ENCODE measurements around the gene ZNF469.
"Not testable (repeated sequence)": the region's sequence is repeated elsewhere in the genome, so short reads cannot be mapped to it uniquely, and the experiment has no call there.

ZNF469 gene

GRCh38 chr16:88393034-88393433, 10.3 kb downstream of the ZNF469 start:
- DNase-seq, result peak in 1 of 2 donors; percentile 21

GRCh38 chr16:88393571-88393970, 10.8 kb downstream of the ZNF469 start:
- DNase-seq, result no peak

GRCh38 chr16:88394426-88394825, 11.7 kb downstream of the ZNF469 start:
- no peak for DNase-seq

GRCh38 chr16:88395669-88396584, 13.2 kb downstream of the ZNF469 start:
- DNase-seq, result no peak

GRCh38 chr16:88398170-88398873, 15.6 kb downstream of the ZNF469 start:
- DNase-seq, result no peak

GRCh38 chr16:88398874-88399178, 16.1 kb downstream of the ZNF469 start:
- no peak for DNase-seq

- DNase-seq, result no peak
Observed at GRCh38 chr16:88400186-88400585, 17.4 kb downstream of the ZNF469 start.

- DNase-seq, result no peak
Observed at GRCh38 chr16:88401604-88402246, 19.0 kb downstream of the ZNF469 start.

GRCh38 chr16:88402551-88403240, 19.9 kb downstream of the ZNF469 start:
- no peak for DNase-seq

GRCh38 chr16:88403794-88404581, 21.2 kb downstream of the ZNF469 start:
- no peak for DNase-seq

GRCh38 chr16:88404769-88405168, 22.0 kb downstream of the ZNF469 start:
- no peak for DNase-seq

- no peak for DNase-seq
Observed at GRCh38 chr16:88405216-88406060, 22.7 kb downstream of the ZNF469 start.

- no peak for DNase-seq
Observed at GRCh38 chr16:88406096-88407041, 23.6 kb downstream of the ZNF469 start.

GRCh38 chr16:88407042-88407420, 24.3 kb downstream of the ZNF469 start:
- no peak for DNase-seq

- no peak for DNase-seq
Observed at GRCh38 chr16:88407807-88408206, 25.0 kb downstream of the ZNF469 start.

GRCh38 chr16:88408561-88409142, 25.9 kb downstream of the ZNF469 start:
- DNase-seq, result no peak

GRCh38 chr16:88409296-88410065, 26.7 kb downstream of the ZNF469 start:
- DNase-seq, result no peak

GRCh38 chr16:88410297-88410968, 27.7 kb downstream of the ZNF469 start:
- not testable (repeated sequence) for DNase-seq

Data from hippocampal formation (tissue), 2 donors.